ENCODE measurements around the gene KDM3B. TPM values are rescaled to one million over a fixed set of nuclear protein-coding genes. Genes with fewer than 3 reads are reported as not detected.

KDM3B gene
- total and polyA plus RNA-seq, 2 of the 8 experiments (the other 6 are each of a cell fraction or from before 2014, with no cell fraction given) = 27.1 to 78.1 TPM

DNA sequence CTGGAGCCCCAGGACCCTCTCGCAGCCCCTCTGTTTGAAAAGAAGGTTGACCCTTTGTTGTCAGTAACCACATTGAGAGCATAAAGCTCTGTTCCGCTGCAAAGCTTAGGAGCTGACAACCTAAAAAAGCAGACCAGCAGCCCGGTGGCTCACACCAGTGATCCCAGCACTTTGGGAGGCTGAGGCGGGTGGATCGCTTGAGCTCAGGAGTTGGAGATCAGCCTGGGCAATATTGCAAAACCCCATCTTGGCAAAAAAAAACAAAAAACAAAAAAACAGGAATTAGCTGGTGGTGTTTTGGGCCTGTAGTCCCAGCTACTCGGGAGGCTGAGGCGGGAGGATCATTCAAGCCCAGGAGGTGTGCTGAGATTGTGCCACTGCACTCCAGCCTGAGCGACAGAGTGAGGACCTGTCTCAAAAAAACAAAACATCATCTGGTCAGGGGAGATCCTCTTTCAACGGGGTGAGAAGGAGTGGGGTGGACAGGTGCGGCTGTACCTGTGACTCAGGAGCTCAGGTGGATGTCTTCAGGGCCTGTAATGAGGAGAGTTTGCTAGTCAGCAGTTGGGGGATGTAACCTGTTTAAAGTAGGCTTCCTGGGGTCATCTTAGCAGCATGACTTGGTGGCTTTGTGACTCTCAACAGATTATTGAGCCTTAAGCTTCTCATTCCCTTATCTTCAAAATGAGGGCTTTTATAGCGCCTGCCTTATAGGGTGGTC, 85.7 kb downstream of the KDM3B start:
- no peak overlapping the region for H3K14ac ChIP-seq (ENCODE audit: insufficient read length)
- POLR2A ChIA-PET (ENCODE audit: partially characterized antibody) = interaction anchor here (0.8 to 4.0 kb wide), 19 partner anchors 8 to 259 kb away, joined by 3 to 22 read pairs (median 5); partner anchors contain the start of genes BRD8, CDC25C, EGR1 and ETF1

More for the DNA sequence above, 85.7 kb downstream of the KDM3B start:
- DNase-seq (ENCODE audit: low read depth in 1 of 2, low spot score in 2 of 2) (no peak), FAIRE-seq (no peak)
- peaks cover 13% of the 10 kb centered on the region for H3K23me2 ChIP-seq (ENCODE audit: low read depth, low read length)
- H2BK120ac ChIP-seq (replicated peaks; ENCODE audit: low read depth, low read length) = no peak overlapping the region
- no peak overlapping the region for H4K91ac ChIP-seq (replicated peaks; ENCODE audit: insufficient read length, low read length)
- H4K20me1 ChIP-seq (replicated peaks in 1 of 2; ENCODE audit: control insufficient read depth in 1 of 2, insufficient read depth in 2 of 2, low read length in 2 of 2) = peaks cover 3% of the 10 kb centered on the region in 2 experiments
- H3K9me3 ChIP-seq (ENCODE audit: insufficient read depth in 2 of 2, low read depth in 1 of 2, low read length in 1 of 2) = no peaks in the 10 kb centered on the region
- H2AK5ac ChIP-seq (ENCODE audit: low read depth, low read length) = no peak overlapping the region
- no peaks in the 10 kb centered on the region for H3K27me3 ChIP-seq (replicated peaks in 1 of 4; ENCODE audit: control insufficient read depth in 3 of 4, extremely low read depth in 1 of 4, insufficient read depth in 3 of 4, low read length in 3 of 4)
- TF ChIP-seq MAFK (IDR thresholded peaks at IDR 0.05; ENCODE audit: low read depth, low read length) = no peak
- no peak for TF ChIP-seq KDM1A (IDR thresholded peaks at IDR 0.05; ENCODE audit: borderline replicate concordance, low read length)
- TF ChIP-seq RFX5 (IDR thresholded peaks at IDR 0.05; ENCODE audit: borderline replicate concordance, low read depth, low read length) = no peak
- no peak for TF ChIP-seq CEBPB (IDR thresholded peaks at IDR 0.05; ENCODE audit: low read depth, low read length)
- no peak for TF ChIP-seq EGR1 (IDR thresholded peaks at IDR 0.05; ENCODE audit: borderline replicate concordance, low read depth, low read length)
- TF ChIP-seq TCF12 (IDR thresholded peaks at IDR 0.05; ENCODE audit: low read depth, low read length) = no peak
- H3K23ac ChIP-seq (ENCODE audit: insufficient read length) = no peak overlapping the region
- 0 out of 2 replicates have a peak overlapping the region, but pooled peaks have one; percentile 16 for H2AFZ ChIP-seq (ENCODE audit: low read length)
- no peak overlapping the region for H2BK15ac ChIP-seq (ENCODE audit: low read length)
- no peak overlapping the region for H3K18ac ChIP-seq (ENCODE audit: extremely low read depth, low read length)
- H2BK12ac ChIP-seq (ENCODE audit: low read depth, low read length) = no peak overlapping the region
- H3K36me3 ChIP-seq (ENCODE audit: control insufficient read depth in 2 of 4, insufficient read depth in 4 of 4, low read length in 3 of 4) = peaks cover 4 to 23% (median 12%) of the 10 kb centered on the region in 4 experiments; a peak in 7 of 8 replicates
- no peak overlapping the region for H2BK5ac ChIP-seq (ENCODE audit: low read depth, low read length)
- WGBS, 2 experiments (ENCODE audit: extremely low coverage in 1 of 2, insufficient coverage in 1 of 2, insufficient read length in 1 of 2, insufficient replicate concordance in 2 of 2, low coverage in 1 of 2, low lambda C conversion rate in 2 of 2, missing lambda C conversion rate in 1 of 2) = 74% methylated on average over 11 of the region's 11 CpGs; no CpG with 5 or more reads in 1 of the 2 experiments
- no peaks in the 10 kb centered on the region for H3K79me2 ChIP-seq (ENCODE audit: control insufficient read depth in 1 of 2, insufficient read depth in 2 of 2, low read length in 2 of 2)
- H3K4me3 ChIP-seq (ENCODE audit: extremely low read depth in 1 of 4, insufficient read depth in 2 of 4, low read depth in 3 of 4, low read length in 4 of 4) = peak overlapping the region; percentile 74 to 98 (median 84); a peak in 7 of 8 replicates
- no peak overlapping the region for H3K56ac ChIP-seq (replicated peaks; ENCODE audit: insufficient read length, low read depth, low read length)
- no peak overlapping the region for H4K8ac ChIP-seq (ENCODE audit: extremely low read depth, insufficient read depth, low read length)
- H3K79me1 ChIP-seq (ENCODE audit: low read depth, low read length) = 0 out of 2 replicates have a peak, but pooled peaks cover 3% of the 10 kb centered on the region
- H3K4me2 ChIP-seq (ENCODE audit: insufficient read depth in 1 of 2, low read depth in 2 of 2, low read length in 2 of 2) = peak overlapping the region; percentile 97 to 99
- H2BK20ac ChIP-seq (ENCODE audit: low read length) = no peak overlapping the region
- no peak overlapping the region for H4K5ac ChIP-seq (ENCODE audit: insufficient read length, low read depth, low read length)
- peak overlapping the region in 2 of 4 experiments; percentile 38 to 50; a peak in 2 of 7 replicates for H3K9ac ChIP-seq (replicated peaks in 1 of 4; ENCODE audit: extremely low read depth in 1 of 4, low read depth in 3 of 4, low read length in 3 of 4)
- CTCF ChIA-PET (ENCODE audit: partially characterized antibody) = interaction anchor here (0.7 to 3.2 kb wide), 9 partner anchors 8 to 328 kb away, joined by 3 to 34 read pairs (median 3); no protein-coding TSS in a partner anchor
- H3K4ac ChIP-seq (replicated peaks; ENCODE audit: insufficient read length, low read depth, low read length) = no peak overlapping the region
- no peak overlapping the region for H3K27ac ChIP-seq (ENCODE audit: low read depth, low read length)
- H3K4me1 ChIP-seq (replicated peaks in 1 of 4; ENCODE audit: control insufficient read depth in 3 of 4, insufficient read depth in 4 of 4, low read length in 3 of 4) = peaks cover 0 to 20% (median 14%) of the 10 kb centered on the region in 4 experiments; a peak in 6 of 7 replicates

Measured in H1 (cell line).